GM12878 (cell line): ENCODE data around the gene COQ10B.

Experiments used
- ATF7 ChIP-seq: fragments of 450-650 bp; IDR thresholded peaks from 2 replicates; pipeline ENCODE4 v1.6.1; 2016; ENCODE audit warnings: low read depth, mild to moderate bottlenecking
- CEBPZ ChIP-seq: fragments of 150-350 bp; IDR thresholded peaks from 2 replicates; pipeline ENCODE4 v1.6.1; 2016; ENCODE audit warnings: low read depth, low read length
- CREM ChIP-seq: IDR thresholded peaks from 2 replicates; pipeline ENCODE4 v1.6.1; 2014; ENCODE audit warnings: antibody characterized with exemption, low read depth
- DPF2 ChIP-seq: fragments of 450-650 bp; IDR thresholded peaks from 2 replicates; pipeline ENCODE4 v1.6.1; 2017; ENCODE audit warnings: mild to moderate bottlenecking
- EZH2 ChIP-seq: IDR thresholded peaks from 2 replicates; pipeline ENCODE4 v1.6.1; 2012; ENCODE audit warnings: low read depth, mild to moderate bottlenecking, control low read depth, inconsistent platforms, low read length, borderline replicate concordance; ENCODE audit not compliant: control insufficient read depth
- POLR2AphosphoS5 ChIP-seq: IDR thresholded peaks from 2 replicates; pipeline ENCODE4 v1.6.1; 2011; ENCODE audit warnings: mild to moderate bottlenecking, low read length, inconsistent platforms
- RFX5 ChIP-seq: IDR thresholded peaks from 2 replicates; pipeline ENCODE4 v1.6.1; 2011; ENCODE audit warnings: low read depth, low read length, improper control_type of control experiment
- TCF7 ChIP-seq: IDR thresholded peaks from 2 replicates; pipeline ENCODE4 v1.6.1; 2014; ENCODE audit warnings: antibody characterized with exemption, borderline replicate concordance
- TF ChIP-seq, protein P1 (sequence below): IDR thresholded peaks from 2 replicates; pipeline ENCODE4 v1.6.1; 2012; ENCODE audit warnings: mild to moderate bottlenecking, low read depth, low read length
- TF ChIP-seq, protein P2 (sequence below), 3 experiments: IDR thresholded peaks in 2 of 3; conservative IDR thresholded peaks in 1 of 3; 2 replicates each; pipeline ENCODE4 v1.5.1; 2011; ENCODE audit warnings: low read depth in 3 of 3, low read length in 3 of 3, mild to moderate bottlenecking in 3 of 3, control low read depth in 2 of 3, moderate library complexity in 2 of 3, inconsistent platforms in 1 of 3, mixed read lengths in 1 of 3; ENCODE audit not compliant: control insufficient read depth in 2 of 3, insufficient read depth in 1 of 3; ENCODE audit errors: extremely low read depth in 1 of 3
- TF ChIP-seq, protein P3 (sequence below): IDR thresholded peaks from 2 replicates; pipeline ENCODE4 v1.6.1; 2012; ENCODE audit warnings: low read length, inconsistent platforms

DNA sequence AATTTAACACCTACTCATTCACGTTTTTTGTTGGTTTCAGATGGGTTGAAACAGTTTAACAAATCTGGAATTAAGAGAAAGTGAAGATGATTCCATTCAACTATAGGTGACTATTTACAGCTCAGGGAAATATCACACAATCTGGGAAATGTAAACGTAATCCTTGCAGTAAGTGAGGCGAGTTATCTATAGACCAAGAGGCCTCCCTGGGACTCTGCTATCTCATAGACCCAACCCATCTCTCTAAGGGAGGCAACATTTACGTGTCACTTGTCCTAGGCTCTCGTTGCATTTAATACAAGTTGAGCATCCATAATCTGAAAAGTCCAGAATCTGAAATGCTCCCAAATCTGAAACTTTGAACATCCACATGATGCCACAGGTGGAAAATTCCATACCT is 60.6 kb downstream of the COQ10B start:
- TF ChIP-seq ATF7 (no peak), DPF2 (no peak), CEBPZ (no peak), TCF7 (no peak), POLR2AphosphoS5 (no peak), EZH2 (no peak), RFX5 (no peak), CREM (no peak)
- TF ChIP-seq, protein P1, sequence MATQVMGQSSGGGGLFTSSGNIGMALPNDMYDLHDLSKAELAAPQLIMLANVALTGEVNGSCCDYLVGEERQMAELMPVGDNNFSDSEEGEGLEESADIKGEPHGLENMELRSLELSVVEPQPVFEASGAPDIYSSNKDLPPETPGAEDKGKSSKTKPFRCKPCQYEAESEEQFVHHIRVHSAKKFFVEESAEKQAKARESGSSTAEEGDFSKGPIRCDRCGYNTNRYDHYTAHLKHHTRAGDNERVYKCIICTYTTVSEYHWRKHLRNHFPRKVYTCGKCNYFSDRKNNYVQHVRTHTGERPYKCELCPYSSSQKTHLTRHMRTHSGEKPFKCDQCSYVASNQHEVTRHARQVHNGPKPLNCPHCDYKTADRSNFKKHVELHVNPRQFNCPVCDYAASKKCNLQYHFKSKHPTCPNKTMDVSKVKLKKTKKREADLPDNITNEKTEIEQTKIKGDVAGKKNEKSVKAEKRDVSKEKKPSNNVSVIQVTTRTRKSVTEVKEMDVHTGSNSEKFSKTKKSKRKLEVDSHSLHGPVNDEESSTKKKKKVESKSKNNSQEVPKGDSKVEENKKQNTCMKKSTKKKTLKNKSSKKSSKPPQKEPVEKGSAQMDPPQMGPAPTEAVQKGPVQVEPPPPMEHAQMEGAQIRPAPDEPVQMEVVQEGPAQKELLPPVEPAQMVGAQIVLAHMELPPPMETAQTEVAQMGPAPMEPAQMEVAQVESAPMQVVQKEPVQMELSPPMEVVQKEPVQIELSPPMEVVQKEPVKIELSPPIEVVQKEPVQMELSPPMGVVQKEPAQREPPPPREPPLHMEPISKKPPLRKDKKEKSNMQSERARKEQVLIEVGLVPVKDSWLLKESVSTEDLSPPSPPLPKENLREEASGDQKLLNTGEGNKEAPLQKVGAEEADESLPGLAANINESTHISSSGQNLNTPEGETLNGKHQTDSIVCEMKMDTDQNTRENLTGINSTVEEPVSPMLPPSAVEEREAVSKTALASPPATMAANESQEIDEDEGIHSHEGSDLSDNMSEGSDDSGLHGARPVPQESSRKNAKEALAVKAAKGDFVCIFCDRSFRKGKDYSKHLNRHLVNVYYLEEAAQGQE = no peak
- TF ChIP-seq, protein P2, sequence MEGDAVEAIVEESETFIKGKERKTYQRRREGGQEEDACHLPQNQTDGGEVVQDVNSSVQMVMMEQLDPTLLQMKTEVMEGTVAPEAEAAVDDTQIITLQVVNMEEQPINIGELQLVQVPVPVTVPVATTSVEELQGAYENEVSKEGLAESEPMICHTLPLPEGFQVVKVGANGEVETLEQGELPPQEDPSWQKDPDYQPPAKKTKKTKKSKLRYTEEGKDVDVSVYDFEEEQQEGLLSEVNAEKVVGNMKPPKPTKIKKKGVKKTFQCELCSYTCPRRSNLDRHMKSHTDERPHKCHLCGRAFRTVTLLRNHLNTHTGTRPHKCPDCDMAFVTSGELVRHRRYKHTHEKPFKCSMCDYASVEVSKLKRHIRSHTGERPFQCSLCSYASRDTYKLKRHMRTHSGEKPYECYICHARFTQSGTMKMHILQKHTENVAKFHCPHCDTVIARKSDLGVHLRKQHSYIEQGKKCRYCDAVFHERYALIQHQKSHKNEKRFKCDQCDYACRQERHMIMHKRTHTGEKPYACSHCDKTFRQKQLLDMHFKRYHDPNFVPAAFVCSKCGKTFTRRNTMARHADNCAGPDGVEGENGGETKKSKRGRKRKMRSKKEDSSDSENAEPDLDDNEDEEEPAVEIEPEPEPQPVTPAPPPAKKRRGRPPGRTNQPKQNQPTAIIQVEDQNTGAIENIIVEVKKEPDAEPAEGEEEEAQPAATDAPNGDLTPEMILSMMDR (IDR thresholded peaks at IDR 0.05 in 2 of 3, conservative IDR thresholded peaks at IDR 0.05 in 1 of 3; ENCODE audit: control insufficient read depth in 2 of 3, extremely low read depth in 1 of 3, insufficient read depth in 1 of 3, low read depth in 3 of 3, low read length in 3 of 3) = no peak
- TF ChIP-seq, protein P3, sequence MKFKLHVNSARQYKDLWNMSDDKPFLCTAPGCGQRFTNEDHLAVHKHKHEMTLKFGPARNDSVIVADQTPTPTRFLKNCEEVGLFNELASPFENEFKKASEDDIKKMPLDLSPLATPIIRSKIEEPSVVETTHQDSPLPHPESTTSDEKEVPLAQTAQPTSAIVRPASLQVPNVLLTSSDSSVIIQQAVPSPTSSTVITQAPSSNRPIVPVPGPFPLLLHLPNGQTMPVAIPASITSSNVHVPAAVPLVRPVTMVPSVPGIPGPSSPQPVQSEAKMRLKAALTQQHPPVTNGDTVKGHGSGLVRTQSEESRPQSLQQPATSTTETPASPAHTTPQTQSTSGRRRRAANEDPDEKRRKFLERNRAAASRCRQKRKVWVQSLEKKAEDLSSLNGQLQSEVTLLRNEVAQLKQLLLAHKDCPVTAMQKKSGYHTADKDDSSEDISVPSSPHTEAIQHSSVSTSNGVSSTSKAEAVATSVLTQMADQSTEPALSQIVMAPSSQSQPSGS = no peak
